Retinal pigment epithelial cell (primary cell): ENCODE measurements around the gene MAST4.

Source experiments
- DNase-seq: peaks from one replicate; pipeline ENCODE4 v3.0.0-alpha.2; 2010; ENCODE audit warnings: low read depth
- H3K4me3 ChIP-seq: 2 replicates; pipeline ENCODE4 v1.5.1; 2011; ENCODE audit warnings: mild to moderate bottlenecking, low read length, control low read depth, moderate library complexity
- TF ChIP-seq, protein P1 (sequence below): conservative IDR thresholded peaks from 2 replicates; pipeline ENCODE4 v1.5.1; 2011; ENCODE audit warnings: low read depth, low read length, control low read depth, inconsistent platforms

MAST4 gene

DNA sequence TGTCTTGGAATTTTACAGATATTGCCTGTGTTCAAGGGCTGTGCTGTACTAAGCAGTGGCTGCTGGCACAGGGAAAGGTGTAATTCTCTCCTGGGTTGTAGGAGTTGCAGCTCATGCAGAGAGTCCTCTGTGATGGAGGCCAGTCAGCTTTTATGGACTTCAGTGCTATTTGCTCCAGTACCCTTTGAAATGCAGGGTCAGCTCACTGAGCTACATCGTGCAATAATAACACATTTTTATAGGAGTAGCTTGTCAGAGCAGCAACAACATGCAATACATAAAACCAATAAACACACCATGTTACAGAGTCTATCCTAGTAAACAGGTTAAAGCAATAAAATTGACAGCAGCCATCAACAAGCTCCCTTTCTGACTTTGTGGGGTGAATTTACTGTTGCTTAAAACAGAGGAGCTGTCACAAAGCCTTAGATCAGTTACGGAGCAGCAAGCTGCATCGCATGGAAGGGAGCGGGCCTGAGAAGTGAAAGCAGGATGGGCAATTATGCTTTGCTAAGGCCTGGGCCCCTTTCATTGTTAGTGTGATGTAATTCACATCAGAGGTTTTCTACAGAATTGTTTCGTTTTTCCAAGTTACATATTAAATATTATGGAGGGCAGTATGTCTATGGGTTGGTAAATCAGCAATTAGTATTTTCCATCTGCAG is 583.6 kb downstream of the MAST4 start:
- TF ChIP-seq, protein P1, sequence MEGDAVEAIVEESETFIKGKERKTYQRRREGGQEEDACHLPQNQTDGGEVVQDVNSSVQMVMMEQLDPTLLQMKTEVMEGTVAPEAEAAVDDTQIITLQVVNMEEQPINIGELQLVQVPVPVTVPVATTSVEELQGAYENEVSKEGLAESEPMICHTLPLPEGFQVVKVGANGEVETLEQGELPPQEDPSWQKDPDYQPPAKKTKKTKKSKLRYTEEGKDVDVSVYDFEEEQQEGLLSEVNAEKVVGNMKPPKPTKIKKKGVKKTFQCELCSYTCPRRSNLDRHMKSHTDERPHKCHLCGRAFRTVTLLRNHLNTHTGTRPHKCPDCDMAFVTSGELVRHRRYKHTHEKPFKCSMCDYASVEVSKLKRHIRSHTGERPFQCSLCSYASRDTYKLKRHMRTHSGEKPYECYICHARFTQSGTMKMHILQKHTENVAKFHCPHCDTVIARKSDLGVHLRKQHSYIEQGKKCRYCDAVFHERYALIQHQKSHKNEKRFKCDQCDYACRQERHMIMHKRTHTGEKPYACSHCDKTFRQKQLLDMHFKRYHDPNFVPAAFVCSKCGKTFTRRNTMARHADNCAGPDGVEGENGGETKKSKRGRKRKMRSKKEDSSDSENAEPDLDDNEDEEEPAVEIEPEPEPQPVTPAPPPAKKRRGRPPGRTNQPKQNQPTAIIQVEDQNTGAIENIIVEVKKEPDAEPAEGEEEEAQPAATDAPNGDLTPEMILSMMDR = no peak
- H3K4me3 ChIP-seq = no peak overlapping the region
- DNase-seq = no peak

- DNase-seq = no peak
- H3K4me3 ChIP-seq = no peak overlapping the region
- TF ChIP-seq, protein P1 = no peak
Observed at GRCh38 chr5:67181648-67182221, 585.5 kb downstream of the MAST4 start.

GRCh38 chr5:67182301-67182790 is 586.2 kb downstream of the MAST4 start:
- no peak overlapping the region for H3K4me3 ChIP-seq
- DNase-seq = peak; percentile 62
- TF ChIP-seq, protein P1 = no peak

DNA sequence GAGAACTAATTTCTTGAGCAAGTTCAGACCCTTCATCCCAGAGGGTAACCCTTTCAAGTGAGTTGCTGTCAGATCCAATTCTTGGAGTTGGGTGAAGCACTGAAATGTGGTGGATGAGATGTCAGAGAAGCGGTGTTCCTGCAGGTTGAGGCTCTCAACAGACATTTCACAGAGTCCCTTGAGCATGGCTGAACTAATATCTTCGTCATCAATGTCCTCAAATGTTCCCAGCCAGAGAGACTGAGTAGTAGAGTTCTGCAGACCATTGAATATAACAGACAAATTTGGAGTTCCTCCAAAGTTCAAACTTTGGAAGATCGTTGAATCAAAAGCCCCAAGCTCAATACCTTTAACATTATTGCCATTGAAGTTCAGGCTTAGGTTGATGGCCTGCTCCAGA is 587.7 kb downstream of the MAST4 start:
- no peak overlapping the region for H3K4me3 ChIP-seq
- no peak for DNase-seq
- TF ChIP-seq, protein P1 = no peak

DNA sequence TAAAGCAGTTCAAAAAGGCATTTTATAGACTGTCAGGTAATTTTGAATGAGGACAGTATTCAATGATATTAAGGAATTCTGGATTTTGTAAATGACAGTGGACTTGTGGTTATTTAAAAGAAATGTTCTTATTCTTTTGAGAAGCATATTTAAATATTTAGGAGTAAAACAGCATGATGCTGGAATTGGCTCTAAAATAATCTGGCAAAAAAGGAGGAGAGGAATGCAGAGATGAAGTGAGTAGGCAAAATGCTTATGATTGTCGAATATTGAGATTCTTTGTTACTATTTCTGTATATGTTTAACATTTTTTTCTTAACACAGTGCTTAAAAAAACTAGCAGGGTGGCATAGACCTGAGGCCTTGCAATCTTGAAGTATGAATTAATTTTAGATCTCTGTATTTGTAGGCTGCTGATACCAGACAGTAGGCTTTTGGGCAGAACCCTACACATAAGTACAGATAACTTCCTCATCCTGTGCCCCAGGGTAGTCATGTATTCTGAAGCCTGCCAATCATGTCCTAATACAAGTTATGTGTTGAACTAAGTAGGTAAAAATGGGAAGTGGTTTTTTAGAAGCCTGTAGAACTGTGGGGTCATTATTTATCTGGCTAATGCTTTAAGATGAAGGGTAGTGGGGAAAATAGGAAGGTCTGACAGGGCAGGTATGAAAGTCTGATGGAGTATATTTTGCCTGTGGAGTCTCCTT is 591.0 kb downstream of the MAST4 start:
- no peak overlapping the region for H3K4me3 ChIP-seq
- no peak for DNase-seq
- TF ChIP-seq, protein P1 = no peak

DNA sequence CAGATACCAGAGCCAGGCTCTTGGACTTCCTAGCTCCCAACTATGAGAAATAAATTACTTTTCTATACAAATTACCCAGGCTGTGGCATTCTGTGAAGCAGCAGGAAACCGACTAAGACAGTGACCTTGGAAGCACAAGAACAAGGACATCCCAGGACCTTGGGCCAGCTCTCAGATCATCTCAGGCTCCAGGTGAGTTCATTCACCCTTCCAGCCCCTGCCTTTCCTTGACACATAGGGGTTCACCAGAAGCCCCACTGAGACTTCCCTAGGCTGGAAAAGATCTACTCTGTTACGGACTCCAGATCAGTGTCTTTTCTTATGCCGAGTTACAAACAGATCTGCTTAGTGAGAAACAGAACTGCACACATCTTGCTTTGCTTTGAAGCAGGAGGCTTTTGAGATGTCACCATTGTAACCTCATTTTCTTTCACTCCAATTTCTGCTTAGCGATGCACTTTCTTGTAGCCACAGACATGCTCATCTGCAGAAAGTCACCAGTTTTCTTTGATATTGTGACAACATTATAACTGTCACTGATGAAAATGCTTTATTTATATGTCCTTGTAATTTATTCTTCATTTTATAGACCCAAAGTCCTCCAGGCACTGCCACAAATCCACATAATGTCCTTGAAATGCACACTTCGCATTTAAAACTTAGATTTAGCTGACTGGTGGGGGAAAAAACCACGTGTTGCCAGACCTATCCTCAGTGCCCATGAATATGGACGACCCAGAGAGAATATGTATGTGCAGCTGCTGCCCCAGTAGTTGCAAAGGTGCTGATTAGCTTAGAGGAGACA is 592.3 kb downstream of the MAST4 start:
- TF ChIP-seq, protein P1 = no peak
- no peak overlapping the region for H3K4me3 ChIP-seq
- DNase-seq = no peak
